Measurements from ENCODE around the gene HAO2.

Gene HAO2

DNA sequence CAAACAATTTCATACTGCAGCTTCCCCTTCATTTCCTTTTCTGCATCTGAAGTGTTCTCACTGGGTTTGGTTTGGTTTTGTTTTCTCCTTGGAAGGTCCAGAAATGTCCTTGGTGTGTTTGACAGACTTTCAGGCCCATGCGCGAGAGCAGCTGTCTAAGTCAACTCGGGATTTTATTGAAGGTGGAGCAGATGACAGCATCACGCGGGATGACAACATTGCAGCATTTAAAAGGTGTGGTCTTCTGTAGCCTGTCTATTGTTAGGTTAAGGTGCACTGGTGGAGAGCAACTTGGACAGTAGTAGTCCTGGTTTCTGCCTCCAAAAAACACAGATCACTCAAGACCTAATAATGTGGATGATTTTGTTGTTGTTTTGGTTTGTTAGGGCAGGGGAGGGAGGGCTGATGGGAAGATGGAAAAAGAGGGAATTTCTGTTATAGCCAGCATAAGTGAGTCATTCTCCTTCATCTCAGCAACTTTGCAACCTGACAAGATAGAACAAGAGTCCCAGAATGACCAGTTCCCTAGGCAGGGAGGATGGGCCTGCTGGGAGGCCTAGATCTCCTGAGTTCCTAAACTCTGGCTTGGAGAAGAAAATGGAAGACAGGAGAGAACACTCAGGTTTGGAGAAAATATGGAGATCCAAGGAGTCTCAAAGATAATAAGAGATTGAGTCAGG is 12.5 kb downstream of the HAO2 start:
- FAIRE-seq = no peak

DNA sequence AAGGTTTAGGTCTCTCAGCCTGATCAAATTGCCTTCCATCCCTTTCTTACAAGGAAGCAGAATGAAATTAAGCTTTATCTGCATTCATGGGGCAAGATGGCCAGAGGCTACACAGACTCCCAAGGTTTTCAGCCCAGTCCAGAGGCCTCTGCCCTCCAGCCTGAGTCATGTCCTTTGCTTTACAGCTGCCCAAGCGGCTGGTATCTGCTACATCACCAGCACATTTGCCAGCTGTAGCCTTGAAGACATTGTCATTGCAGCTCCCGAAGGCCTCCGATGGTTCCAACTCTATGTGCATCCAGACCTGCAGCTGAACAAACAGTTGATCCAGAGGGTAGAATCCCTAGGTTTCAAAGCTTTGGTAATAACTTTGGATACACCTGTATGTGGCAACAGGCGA is 16.0 kb downstream of the HAO2 start:
- FAIRE-seq = no peak

DNA sequence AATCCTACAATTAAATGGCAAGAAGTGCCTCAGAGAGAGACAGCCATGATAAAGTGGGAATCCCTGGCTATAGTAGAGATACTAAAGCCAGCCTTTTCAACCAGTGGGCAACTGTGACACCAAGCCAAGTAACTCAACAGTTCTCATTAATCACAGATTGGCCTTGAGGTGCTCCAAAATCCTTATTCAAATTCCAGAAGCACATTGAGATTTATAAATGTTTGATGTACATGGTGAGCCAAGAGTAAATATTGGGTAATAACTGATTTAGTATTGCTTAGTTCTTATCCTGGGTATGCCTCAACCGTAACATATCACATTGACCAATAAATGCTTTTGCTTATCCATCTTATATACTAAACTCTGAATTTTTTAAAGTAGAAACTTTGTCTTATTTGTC is 17.1 kb downstream of the HAO2 start:
- FAIRE-seq = no peak

DNA sequence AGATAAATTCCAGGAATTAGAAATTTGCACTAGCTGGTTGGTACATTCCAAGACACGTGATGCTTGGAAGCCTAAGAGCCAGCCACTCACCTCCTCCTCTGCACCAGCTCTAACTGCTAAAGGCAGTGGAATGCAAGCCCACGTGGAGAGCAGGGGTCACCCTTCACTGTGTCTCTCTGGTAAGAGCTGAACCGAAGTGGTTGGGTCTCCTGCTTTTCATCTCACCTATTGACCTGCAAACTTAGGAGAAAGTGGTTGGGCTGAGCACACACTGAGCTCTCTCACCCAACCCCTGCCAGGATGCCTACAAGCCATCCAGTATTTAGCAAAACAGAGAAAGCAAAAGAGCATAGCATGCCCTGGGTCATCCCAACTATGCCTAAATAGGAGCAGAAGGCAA is 19.3 kb downstream of the HAO2 start:
- no peak for FAIRE-seq

DNA sequence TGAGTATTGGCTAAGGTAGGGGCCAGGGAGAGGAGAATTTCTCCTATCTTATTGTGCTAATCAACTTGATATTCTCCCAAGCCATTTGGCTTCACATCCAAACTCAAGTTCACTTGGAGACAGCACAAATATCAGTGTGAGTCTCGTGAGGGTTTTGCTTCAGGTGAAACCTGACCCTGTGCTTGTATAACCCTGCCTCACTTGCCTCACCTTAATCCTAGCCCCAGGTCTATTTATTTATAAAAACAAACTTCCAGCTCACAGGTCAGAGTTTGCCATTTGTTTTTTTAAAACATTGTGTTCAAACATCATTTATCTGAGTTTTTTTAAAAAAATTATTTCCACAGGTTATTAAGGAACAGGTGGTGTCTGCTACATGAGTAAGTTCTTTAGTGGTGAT is 19.9 kb downstream of the HAO2 start:
- no peak for FAIRE-seq

DNA sequence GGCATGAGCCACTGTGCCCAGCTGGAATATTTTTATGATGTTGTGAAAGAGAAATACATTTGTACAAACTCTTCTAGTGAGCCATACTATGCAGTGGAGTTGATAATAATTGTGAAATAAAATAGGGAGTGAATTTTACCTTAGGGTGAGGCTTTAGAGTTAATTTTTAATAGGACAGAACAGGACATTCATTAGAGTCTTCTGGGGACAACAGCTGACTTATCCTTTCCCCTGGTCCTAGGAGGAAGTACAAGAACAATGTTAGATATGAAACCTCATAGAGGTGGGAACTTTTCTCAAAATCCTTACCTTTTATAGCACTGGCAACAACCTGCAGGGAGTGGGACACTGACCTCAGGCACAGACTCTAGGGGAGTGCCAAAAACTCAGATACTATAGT is 21.9 kb downstream of the HAO2 start:
- FAIRE-seq = no peak

DNA sequence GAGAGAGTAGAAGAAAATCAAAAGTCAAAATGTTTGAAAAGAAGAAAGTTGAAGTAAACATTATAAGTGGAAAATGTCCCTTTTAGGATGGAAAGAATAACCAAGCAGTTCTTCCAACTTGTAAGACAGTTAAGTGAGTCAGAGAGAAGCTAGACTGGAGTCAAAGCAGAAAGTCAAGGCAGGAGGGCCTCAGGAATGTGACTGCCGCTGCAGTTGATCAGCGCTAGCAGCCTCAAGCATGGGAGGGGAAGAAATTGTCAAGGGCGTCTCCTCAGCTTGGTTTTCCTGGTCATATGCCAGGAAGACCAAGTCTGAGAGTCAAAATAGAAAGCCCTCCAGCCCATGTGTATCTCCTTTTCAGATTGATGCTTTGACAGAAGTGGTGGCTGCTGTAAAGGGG is 23.2 kb downstream of the HAO2 start:
- no peak for FAIRE-seq

DNA sequence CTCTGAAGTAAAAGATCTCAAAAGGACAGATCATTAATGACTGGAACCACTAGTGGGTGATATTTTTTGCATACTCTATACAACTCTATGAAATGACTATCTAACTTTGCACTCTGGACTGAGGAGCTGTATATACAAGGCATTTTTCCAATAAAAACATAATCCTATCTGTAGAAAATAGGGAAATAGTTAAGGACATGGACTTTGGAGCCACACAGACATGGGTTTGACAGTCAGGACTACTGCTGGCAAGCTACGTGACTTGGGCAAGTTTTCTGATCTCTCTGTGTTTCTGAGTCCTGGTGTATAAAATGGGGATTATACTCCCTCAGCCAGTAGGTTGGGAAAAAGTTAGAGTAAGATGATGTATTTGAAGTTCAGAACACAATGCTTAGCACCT is 25.5 kb downstream of the HAO2 start:
- no peak for FAIRE-seq

DNA sequence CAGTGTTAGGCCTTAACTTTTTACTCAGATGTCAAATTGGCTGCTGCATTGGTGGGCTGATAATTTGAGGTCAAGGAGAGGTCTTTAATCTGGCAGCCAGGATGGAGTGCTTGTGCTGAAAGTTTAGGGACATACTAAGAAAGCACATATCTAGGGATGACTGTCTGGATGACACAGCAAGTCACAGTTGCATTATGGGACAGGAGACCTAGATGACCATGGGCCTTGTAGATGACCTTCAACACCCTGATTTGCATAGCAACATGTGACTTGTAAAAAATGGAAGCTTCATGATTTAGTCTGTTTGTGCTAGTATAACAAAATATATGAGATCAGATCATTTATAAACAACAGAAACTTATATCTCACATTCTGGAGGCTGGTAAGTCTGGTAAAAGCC is 28.4 kb downstream of the HAO2 start:
- no peak for FAIRE-seq

DNA sequence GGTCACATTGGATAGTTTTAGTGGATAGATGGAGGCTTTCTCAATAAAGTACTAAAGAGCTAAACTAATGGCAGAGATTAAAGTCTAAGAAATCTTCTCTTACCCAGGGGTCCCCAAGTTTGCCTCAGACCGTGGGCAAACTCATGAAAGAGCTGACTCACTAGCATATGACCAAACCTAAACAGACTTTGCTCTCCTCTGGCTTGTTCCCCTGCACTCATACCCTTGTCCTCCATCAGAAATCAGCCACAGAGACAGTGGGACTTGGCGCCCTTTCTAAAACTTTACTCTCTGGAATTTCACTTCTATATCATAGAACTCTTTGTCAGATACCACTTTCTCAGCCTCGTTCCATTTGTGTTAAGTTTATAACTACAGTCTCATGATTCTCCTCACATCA is 29.4 kb downstream of the HAO2 start:
- FAIRE-seq = no peak

DNA sequence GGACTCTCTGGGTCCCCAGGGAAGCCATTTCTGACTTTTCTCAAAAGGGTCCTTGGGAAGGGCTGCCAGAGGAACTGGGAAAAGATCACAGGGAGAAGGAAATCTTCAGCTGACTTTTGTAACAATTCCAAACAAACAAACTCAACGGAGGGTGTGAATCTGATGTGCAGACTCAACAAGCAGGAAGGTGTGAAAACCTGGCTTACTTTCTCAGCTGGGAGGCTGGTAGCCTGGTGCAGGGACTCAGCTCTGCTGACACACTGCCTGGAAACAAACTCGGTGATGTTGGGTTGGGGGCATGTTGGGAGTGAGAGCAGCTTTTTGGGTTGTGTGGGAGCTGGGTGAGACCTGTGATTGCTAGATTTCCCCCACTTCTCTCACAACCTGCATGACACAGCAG is 36.2 kb downstream of the HAO2 start:
- no peak for FAIRE-seq

DNA sequence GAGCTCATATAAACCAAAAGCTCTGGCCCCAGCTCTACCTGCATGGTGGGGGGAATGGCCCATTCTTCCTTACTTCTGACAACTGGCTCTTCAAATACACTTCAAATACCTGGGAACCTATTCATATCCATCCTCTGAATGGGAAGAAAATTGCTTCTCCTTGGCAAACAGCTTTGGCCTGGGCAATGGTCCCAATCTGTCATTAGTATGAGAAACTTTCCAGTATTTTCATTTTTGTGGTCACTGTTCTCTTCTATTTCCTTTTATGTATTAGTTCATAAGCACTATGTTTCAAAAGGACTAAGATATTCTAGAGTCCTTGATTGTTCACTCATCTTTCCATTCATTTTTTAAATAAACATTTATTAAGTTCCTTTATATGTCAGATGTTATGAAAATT is 41.1 kb downstream of the HAO2 start:
- no peak for FAIRE-seq

DNA sequence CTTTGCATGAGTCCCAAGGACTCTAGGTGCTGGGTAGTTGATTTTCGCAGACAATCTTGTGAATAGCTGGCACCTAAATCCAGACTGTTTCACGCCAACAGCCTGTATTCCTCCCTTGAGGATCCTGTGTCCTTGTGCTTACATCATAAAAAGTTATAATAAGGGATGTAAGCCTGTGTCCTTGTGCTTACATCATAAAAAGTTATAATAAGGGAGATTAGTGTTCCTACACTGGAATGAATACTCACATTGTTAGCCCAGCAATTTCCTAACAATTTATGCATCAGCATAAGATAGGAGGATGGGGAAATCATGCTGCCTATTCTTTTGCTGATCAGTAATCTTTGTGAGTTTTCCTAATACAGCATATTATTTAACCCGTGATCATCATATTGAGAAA is 42.4 kb downstream of the HAO2 start:
- FAIRE-seq = no peak

DNA sequence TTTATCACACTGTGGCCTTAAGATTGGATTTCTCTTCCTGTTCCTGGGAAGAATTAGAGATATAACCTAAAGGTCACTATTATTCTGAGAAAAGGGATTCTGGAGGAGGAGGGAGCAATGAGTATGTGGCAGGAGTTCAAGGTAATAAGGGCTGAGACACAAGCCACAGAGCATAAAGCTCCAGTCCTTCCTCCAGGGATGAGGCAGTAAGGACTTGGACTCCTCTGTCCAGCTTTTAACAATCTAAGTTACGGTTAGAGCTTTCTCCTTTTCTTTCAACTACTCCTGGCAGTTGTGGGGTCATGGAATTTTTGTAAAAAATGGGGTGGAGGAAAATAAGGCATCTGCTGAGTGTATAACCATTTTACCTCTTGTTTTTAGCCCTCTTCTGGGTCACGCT is 46.4 kb downstream of the HAO2 start, which contains the start of gene HSD3B2:
HSD3B2 (plus strand) TSS at position 201 of the 400 bp plus-strand sequence. CDS start 270 bp downstream, outside the sequence.
- no peak for FAIRE-seq

DNA sequence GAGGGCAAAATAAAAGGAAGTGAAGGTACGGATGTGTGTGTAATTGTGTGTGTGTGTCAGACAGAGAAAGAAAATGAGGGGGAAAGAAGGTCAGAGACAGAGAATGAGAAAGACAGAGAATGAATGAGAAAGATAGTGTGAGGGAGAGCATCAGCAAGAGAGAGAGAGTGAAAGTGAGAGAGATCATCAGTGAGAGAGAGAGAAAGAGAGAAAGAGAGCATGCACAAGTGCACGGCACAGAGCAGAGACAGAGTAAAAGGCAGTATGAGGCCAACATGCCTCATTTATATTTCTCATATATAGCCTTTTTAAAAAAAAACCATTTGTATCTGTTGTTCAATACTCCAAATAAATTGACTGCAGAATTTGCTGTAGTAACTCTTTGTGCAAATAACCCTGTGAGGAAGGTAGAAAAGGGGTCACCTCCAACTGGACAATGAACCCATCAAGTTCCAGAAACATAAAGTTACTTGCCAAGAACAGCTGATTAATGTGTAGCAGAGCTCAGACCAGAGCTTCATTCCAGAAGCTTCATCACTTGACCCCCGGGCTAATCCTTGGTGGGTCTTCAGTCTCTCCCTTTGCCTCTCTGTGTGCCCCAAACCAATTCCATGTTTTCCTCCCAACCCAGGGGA is 47.5 kb downstream of the HAO2 start:
- FAIRE-seq = no peak

DNA sequence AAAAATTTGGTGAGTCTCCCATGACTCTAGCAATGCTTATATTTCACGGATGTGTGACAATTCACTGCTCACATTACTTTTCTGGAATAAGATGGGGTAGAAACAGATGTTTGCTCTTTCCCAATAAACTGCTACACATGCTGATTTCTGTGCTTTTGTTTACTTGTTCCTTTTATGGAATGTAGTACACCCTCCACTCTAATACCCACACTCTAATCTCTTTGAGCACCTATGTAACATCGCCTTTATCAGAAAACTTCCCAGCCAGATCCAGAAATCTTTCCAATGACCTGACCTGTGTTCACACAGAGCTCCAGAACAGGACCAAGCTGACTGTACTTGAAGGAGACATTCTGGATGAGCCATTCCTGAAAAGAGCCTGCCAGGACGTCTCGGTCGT is 50.5 kb downstream of the HAO2 start:
- no peak for FAIRE-seq

DNA sequence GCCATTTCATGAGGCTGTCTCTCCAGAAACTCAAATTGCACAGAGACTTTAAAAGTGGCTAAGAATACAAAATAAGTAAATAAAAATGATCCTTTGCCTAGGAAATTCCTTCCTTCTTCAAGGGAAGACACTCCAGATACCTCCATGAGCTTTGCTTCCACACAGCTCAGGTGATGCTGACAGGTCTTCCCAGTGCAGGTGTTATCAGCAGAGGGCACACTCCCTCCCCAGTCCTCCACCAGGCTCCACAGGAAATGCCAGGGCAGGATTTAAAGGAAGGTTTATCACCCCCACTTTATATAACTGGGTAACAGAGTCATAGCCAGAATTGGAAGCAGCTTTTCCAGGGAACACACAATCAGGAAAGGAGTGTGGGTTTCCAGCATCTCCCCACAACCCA is 52.1 kb downstream of the HAO2 start:
- FAIRE-seq = no peak

DNA sequence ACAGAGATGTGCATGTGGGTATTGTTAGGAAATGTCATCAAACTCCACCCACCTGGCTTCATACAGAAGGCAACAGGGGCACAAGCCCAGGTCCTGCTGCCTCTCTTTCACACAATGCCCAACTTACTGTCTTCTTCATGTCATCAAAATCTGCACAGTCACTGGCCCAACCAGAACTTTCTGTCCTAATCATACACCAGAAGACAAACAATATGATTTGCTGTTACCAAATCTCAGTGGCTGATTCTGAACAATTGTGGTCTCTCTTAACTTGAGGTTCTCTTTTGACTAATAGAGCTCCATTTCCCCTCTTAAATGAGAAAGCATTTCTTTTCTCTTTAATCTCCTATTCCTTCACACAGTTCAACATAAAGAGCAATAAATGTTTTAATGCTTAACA is 54.0 kb downstream of the HAO2 start:
- FAIRE-seq = no peak

DNA sequence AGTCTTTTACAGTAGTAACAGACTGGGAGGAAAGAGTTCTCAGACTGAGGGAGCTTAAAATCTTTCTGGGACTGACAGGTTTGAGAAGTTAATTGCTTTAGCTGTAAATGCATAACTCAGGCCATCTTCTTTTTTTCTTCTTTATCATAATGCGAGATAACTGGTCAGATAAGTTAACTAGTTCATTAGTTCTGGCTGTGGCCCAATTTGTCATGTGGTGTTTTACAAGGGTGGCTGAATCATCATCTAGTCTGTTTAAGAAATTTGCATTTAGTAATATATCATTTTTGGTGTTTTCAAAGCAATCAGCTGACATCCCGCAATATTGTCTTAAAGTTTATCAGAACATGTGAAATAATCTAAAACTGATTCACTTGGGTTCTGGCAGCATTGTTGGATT is 60.4 kb downstream of the HAO2 start:
- no peak for FAIRE-seq

DNA sequence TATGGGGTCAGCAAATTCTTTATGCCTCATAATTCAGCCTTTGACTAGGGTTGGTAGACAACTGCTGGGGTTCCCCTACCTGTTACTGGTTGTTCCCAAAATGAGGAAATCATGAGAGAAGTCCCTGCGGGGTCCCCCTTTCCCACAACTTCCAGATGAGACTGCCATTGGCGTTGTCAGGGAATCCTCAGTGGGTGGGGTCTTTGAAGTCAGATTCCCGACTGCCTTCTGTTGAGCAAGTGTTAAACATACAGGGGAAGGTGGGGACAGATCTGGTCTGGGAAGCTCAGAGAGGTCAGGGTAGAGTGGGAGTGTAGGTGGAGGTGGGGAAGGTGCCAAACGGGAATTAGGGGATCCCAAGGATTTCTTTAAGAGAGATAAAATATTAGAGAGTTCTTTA is 61.1 kb downstream of the HAO2 start:
- FAIRE-seq = no peak

DNA sequence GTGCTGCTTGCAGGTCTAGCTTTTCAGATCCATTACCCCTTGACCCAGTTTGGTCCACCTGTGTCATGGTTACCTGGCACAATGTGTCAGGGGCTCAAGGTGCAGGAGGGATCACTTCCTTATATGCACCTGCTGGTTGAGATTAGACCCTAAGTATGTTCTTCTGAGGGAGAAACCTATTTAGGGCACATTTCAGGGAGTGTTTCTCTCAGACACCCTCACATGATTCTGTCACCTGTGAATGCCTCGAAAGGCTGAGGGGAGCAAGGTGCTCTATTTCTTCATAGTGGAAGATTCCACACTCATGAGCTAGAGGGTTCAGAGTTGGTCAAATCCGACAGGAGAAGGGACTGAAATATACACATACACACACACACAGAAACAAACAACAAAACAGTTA is 61.9 kb downstream of the HAO2 start:
- no peak for FAIRE-seq

DNA sequence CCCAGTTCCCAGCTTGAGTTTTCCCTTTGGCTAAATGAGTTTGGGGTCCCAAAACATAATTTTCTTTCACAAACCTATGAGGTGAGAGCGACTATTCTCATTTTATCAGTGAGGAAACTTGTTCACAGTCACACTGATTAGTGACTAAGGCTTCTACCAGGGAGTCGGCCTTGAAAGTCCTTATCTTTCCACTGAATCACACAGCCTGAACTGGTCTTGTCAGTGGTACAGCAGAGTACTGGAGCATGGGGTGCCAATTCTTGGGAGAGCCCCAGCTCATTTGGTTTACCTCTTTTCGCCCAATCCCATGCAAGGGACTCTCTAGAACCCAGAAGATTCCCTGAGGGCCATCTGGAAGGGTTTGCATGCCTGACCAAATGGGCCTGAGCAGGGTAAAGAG is 63.3 kb downstream of the HAO2 start:
- FAIRE-seq = no peak

DNA sequence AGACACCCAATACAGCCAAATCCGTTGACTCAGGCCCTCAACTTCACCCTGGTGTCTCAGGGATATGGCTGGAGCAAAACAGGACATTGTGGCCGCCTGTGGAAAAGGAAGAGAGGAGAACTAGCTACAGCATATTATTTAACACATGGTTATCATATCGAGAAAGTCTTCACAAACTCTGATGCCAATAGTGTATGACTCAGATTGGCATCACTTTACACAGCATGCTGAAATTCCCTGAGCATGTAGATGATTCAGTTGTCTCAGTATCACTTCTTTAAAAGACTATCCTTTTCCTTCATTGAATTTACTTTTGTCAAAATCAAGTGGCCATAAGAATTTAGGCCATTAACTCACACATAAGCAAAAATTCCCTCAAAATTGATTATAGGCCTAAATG is 66.5 kb downstream of the HAO2 start:
- no peak for FAIRE-seq

DNA sequence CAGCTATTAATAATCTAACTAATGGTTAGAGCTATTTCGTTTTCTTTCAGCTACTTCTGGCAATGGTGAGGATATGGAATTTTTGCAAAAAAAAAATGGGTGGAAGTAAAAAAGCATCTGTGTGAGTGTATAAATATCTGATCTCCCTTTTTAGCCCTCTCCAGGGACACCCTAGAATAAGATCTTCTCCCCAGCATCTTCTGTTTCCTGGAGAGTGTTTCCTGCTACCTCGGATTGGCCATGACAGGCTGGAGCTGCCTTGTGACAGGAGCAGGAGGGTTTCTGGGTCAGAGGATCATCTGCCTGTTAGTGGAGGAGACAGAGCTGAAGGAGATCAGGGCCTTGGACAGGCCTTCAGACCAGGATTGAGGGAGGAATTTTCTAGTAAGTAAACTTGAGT is 70.2 kb downstream of the HAO2 start:
- no peak for FAIRE-seq

DNA sequence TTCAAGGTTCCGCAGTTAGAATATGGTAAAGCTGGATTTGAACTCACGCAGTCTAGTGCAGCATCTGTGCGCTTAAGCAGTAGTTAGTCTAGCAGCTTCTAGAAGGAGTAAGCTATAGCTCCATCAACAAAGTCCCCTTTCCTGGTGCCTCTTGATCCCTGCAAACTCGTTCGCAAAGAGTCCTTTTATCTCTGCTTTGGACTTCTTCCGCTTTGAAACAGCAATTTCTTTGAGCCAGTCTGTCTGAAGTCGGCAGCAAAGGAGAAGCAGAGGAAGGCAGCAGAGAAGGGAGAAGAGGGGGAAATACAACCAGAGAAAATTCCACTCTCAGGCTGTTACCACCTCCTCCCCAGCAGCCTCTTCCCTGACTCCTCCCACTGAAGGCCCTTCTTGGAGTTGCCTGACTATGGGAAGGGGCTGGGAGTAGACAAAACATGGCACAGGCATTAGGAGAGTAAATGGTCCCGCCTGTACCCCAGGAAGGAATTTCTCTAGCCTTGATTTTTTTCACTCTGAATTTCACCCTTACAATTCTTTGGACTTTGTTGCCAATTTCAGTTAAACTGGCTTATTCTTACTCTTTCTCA is 72.2 kb downstream of the HAO2 start:
- no peak for FAIRE-seq
